Pancreas (tissue), 10 donors: ENCODE measurements around the gene SKIC8. TPM values are rescaled to one million over a fixed set of nuclear protein-coding genes. Genes with fewer than 3 reads are reported as not detected.

Experiments
- ATAC-seq, 4 donors: fragments of 200-7000 bp; cut with Tn5 transposase; one replicate each; pipeline versions ENCODE4 v1.8.0 to v1.9.1; 2020; ENCODE audit warnings: mild to moderate bottlenecking in 4 of 4, moderate library complexity in 4 of 4
- DNase-seq, 6 donors: peaks; one replicate each; pipeline ENCODE4 v3.0.0-alpha.2; 2020
- FAIRE-seq: peaks from 2 replicates; lab custom pipeline; 2012; peaks lifted over from hg19 to GRCh38; lab: Jason Lieb, UNC
- H3K27ac ChIP-seq, 4 donors: fragments of 200-600 bp; sonication (generic); 1 replicate in 3 of 4; 2 replicates in 1 of 4; pipeline versions ENCODE4 v1.5.0 to v1.8.0; 2020
- H3K27me3 ChIP-seq, 4 donors: fragments of 200-600 bp; one replicate each; pipeline ENCODE4 v1.8.0; 2021
- H3K36me3 ChIP-seq, 3 donors: fragments of 200-600 bp; sonication (generic) in 1 of 3; one replicate each; pipeline versions ENCODE4 v1.5.0 to v1.8.0; 2020 to 2021
- H3K4me1 ChIP-seq, 3 donors: fragments of 200-600 bp; one replicate each; pipeline ENCODE4 v1.8.0; 2021
- H3K4me3 ChIP-seq, 4 donors: fragments of 200-600 bp; sonication (generic) in 2 of 4; one replicate each; pipeline versions ENCODE4 v1.5.0 to v1.8.0; 2020 to 2021
- H3K9me3 ChIP-seq, 4 donors: fragments of 200-600 bp; one replicate each; pipeline ENCODE4 v1.8.0; 2021
- CTCF ChIP-seq, 4 donors: fragments of 200-600 bp; sonication (generic) in 3 of 4; IDR thresholded peaks; one replicate each; pipeline versions ENCODE4 v1.5.0 to v1.8.0; 2021; ENCODE audit warnings: antibody characterized with exemption in 4 of 4
- WGBS, 2 donors: extraction: QIAGEN DNeasy Blood & Tissue Kit; methylation state at CpG; one replicate each; pipeline ENCODE4 v1.1.7; 2013; 5-methylcytosine and 5-hydroxymethylcytosine counted together
- intact Hi-C, 3 donors: fragments of 100-400 bp; cut with DNase I; formaldehyde crosslinking; loops; one replicate each; pipeline versions ENCODE4 v1.11.1 to v1.14.2; 2022
- polyA plus RNA-seq, 2 donors: library from polyadenylated mRNA; stranded (reverse); fragments of 200-250 nt; gene quantifications; one replicate each; pipeline ENCODE4 v1.2.3, GENCODE V29; 2013
- total RNA-seq, 6 donors: library from RNA; stranded (reverse); fragmentation: NEBNext Ultra II Directional in 4 of 6; extraction: Animal tissue kit (Norgen Biotek cat#: 25700) in 4 of 6; gene quantifications; one replicate each; pipeline versions ENCODE4 v1.2.1 to v1.2.4, GENCODE V29; 2021 to 2023
- donor health status: healthy with polysubstance abuse.
- donor health status: DM: no; HTN: no; CAD: no; lungs with moderate emphysema.
- donor health status: DM: no; HTN: no; CAD: no.
- donor health status: control.
- donor health status: control.
- donor health status: Bipolar disorder and iron deficiency.
- donor health status: DM: yes; HTN: yes; CAD: no.
- donor health status: DM: no; HTN: no; CAD: no.
- donor health status: DM: no; HTN: no; CAD: no.
- donor health status: DM: yes; HTN: yes; CAD: no.

The SKIC8 gene
- total and polyA plus RNA-seq, 8 donors: 17.2 to 44.6 (median 21.2) TPM

GRCh38 chr15:78322724-78323521 lies 23.5 kb upstream of the SKIC8 start:
- WGBS, 2 donors: 65 to 71% methylated on average over 19 of the region's 19 CpGs
- Histone ChIP-seq H3K4me3 (no peak overlapping the region), H3K36me3 (no peaks in the 10 kb centered on the region), H3K27me3 (no peaks in the 10 kb centered on the region), H3K27ac (no peak overlapping the region), H3K4me1 (no peaks in the 10 kb centered on the region), H3K9me3 (no peaks in the 10 kb centered on the region)
- no peak for FAIRE-seq
- ATAC-seq: peak in 1 of 4 donors; percentile 17
- intact Hi-C loops: no loop called here
- no peak for DNase-seq
- TF ChIP-seq CTCF (IDR thresholded peaks at IDR 0.05): no peak

GRCh38 chr15:78322243-78322642 lies 22.8 kb upstream of the SKIC8 start:
- WGBS, 2 donors: 61 to 67% methylated on average over 15 of the region's 15 CpGs
- Histone ChIP-seq H3K4me1 (no peaks in the 10 kb centered on the region), H3K27ac (no peak overlapping the region), H3K9me3 (no peaks in the 10 kb centered on the region), H3K27me3 (no peaks in the 10 kb centered on the region), H3K36me3 (no peaks in the 10 kb centered on the region), H3K4me3 (no peak overlapping the region)
- no peak for TF ChIP-seq CTCF (IDR thresholded peaks at IDR 0.05)
- ATAC-seq (no peak), FAIRE-seq (no peak), DNase-seq (no peak)
- intact Hi-C loops: no loop called here

GRCh38 chr15:78321786-78322185 lies 22.4 kb upstream of the SKIC8 start:
- ATAC-seq: no peak
- peak in 1 of 6 donors; percentile 35 for DNase-seq
- Histone ChIP-seq H3K9me3 (no peaks in the 10 kb centered on the region), H3K4me1 (no peaks in the 10 kb centered on the region), H3K36me3 (no peaks in the 10 kb centered on the region), H3K27ac (no peak overlapping the region), H3K27me3 (no peaks in the 10 kb centered on the region), H3K4me3 (no peak overlapping the region)
- intact Hi-C loops: no loop called here
- no peak for TF ChIP-seq CTCF (IDR thresholded peaks at IDR 0.05)
- no peak for FAIRE-seq
- 58 to 75% methylated on average over 4 of the region's 4 CpGs for WGBS, 2 donors

- DNase-seq: no peak
- WGBS, 2 donors: 71 to 75% methylated on average over 17 of the region's 17 CpGs
- no peak for FAIRE-seq
Observed at GRCh38 chr15:78321041-78321570, 21.7 kb upstream of the SKIC8 start.

More at GRCh38 chr15:78321041-78321570, 21.7 kb upstream of the SKIC8 start:
- no peaks in the 10 kb centered on the region for H3K27me3 ChIP-seq
- H3K36me3 ChIP-seq: no peaks in the 10 kb centered on the region
- no peak overlapping the region for H3K4me3 ChIP-seq
- no peaks in the 10 kb centered on the region for H3K4me1 ChIP-seq
- no peaks in the 10 kb centered on the region for H3K9me3 ChIP-seq
- TF ChIP-seq CTCF (IDR thresholded peaks at IDR 0.05): no peak
- H3K27ac ChIP-seq: no peak overlapping the region
- no peak for ATAC-seq
- intact Hi-C loops: no loop called here
